Mucosa of stomach (tissue), 1 donor: ENCODE measurements around the gene TES.
"Not testable (repeated sequence)": the region's sequence is repeated elsewhere in the genome, so short reads cannot be mapped to it uniquely, and the experiment has no call there.

ENCODE experiments used
- H3K27me3 ChIP-seq: one replicate; pipeline ENCODE4 v1.7.0; 2013; ENCODE audit warnings: mild to moderate bottlenecking, low read length; ENCODE audit not compliant: control insufficient read depth, insufficient read depth
- H3K36me3 ChIP-seq: one replicate; pipeline ENCODE4 v1.7.0; 2013; ENCODE audit warnings: low read length; ENCODE audit not compliant: control insufficient read depth, insufficient read depth
- H3K4me1 ChIP-seq: one replicate; pipeline ENCODE4 v1.7.0; 2013; ENCODE audit warnings: mild to moderate bottlenecking, low read length; ENCODE audit not compliant: control insufficient read depth, insufficient read depth
- H3K4me3 ChIP-seq: one replicate; pipeline ENCODE4 v1.7.0; 2013; ENCODE audit warnings: low read length
- H3K9ac ChIP-seq: one replicate; pipeline ENCODE4 v1.7.0; 2013; ENCODE audit warnings: mild to moderate bottlenecking, low read length, moderate library complexity
- H3K9me3 ChIP-seq: one replicate; pipeline ENCODE4 v1.7.0; 2013; ENCODE audit warnings: mild to moderate bottlenecking, low read length, moderate library complexity; ENCODE audit not compliant: control insufficient read depth
- donor health status: Pancreatic carcinoma.

TES gene

DNA sequence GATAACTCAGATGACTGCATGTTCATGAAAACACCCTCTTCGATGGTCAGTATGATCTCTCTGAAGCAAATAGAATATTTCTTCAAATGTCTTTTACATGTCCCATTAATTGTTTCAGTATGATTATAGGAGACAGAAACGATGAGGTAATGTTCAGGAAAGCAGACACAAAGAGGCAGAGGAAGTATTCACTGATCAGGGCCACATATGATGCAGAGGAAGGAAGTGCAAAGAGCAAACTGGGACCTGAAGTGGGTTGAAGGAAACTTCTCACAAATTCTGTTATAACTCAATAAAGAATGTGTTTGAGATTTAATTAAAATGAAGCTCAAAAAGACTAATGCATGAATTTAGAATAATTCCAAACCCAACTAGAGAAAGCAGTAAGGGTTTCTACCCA lies 70.5 kb downstream of the TES start:
- H3K36me3 ChIP-seq, result no peaks in the 10 kb centered on the region
- H3K9ac ChIP-seq, result no peak overlapping the region
- H3K9me3 ChIP-seq, result no peaks in the 10 kb centered on the region
- no peaks in the 10 kb centered on the region for H3K4me1 ChIP-seq
- H3K4me3 ChIP-seq, result no peak overlapping the region
- H3K27me3 ChIP-seq, result no peaks in the 10 kb centered on the region

DNA sequence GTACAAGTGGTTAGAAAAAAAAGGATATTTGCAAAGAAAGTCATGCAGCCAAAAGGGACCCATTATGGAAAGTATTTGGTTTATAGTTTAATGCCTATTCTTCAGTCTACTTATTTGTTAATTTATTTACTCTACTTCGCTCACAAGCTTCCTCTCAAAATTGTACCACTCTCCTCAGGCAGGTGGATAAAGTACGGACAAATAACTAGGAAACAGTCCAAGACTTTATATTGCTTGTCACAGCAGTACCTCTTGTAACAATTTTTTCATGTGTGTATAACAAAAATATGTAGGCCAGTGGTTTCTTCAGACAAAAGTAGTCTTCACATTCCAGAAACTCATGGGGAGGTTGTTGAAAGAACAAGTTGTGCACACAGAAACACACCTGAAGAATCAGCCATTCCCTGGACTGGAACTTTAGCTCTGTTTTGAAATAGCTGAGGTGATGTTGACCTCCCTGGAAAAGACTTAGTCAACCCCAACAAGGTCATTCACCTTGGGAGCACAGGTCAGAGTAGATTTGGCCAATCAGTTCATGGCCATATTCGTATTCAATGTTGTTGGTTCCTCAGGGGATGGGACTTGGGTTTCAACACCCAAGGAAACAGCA lies 73.4 kb downstream of the TES start:
- Histone ChIP-seq H3K9me3 (no peaks in the 10 kb centered on the region), H3K4me1 (peaks cover 5% of the 10 kb centered on the region), H3K27me3 (no peaks in the 10 kb centered on the region), H3K9ac (no peak overlapping the region), H3K4me3 (no peak overlapping the region), H3K36me3 (no peaks in the 10 kb centered on the region)

DNA sequence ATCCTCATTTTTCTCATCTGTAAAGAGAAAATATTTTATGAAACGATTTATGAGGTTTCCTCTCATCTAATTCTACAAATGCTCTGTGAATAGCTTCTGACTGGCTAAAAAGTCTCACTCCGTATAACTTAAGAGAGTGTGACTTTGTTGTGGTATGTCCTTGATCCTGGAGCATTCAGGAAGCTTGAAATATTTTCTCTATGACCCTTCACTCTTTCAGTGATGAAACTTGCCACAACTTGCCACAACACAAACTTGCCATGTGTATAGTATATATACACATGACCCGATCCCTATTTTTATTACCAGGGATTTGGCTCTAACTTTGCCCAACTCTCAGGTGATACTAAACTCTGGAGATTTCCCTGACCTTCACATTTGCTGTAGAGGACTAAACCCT lies 74.1 kb downstream of the TES start:
- Histone ChIP-seq H3K9me3 (no peaks in the 10 kb centered on the region), H3K4me1 (peaks cover 5% of the 10 kb centered on the region), H3K36me3 (no peaks in the 10 kb centered on the region), H3K9ac (no peak overlapping the region), H3K27me3 (no peaks in the 10 kb centered on the region), H3K4me3 (no peak overlapping the region)

DNA sequence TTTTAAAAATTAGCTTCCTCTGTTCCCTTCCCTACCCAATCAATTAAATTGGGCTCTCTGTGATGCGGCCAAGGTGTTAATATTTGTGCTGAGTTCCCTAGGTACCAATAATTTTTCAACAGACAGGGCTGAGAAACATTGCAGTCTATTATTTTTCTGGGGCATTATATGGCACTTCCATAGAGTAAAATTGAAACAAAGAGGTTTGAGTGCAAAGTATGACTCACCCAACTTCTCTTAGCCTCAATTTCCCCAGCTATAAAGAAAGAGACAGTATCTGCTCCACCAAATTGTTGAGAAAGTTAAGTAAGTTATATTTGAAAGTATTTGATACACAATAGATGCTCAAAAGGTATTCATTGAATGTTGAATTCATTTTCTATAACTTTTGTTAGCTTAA lies 74.9 kb downstream of the TES start:
- H3K4me1 ChIP-seq, result peaks cover 5% of the 10 kb centered on the region
- no peak overlapping the region for H3K9ac ChIP-seq
- H3K4me3 ChIP-seq, result no peak overlapping the region
- no peaks in the 10 kb centered on the region for H3K9me3 ChIP-seq
- no peaks in the 10 kb centered on the region for H3K27me3 ChIP-seq
- H3K36me3 ChIP-seq, result no peaks in the 10 kb centered on the region

DNA sequence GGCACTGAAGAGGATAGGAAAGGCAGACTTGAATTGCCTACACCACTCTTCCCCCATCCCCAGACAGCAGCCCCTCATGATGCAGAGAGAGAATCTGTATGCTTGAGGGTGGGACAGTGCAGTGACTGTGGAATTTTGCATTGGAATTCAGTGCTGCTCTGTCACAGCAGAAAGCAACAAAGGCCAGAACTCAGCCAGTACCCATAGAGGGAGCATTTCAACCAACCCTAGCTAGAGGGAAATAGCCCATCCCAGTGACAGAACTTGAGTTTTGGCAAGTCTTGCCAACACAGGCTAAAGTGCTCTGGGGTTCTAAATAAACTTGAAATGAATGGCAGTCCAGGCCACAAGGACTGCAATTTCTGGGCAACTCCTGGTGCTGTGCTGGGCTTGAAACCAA lies 80.4 kb downstream of the TES start:
- Histone ChIP-seq H3K27me3 (no peaks in the 10 kb centered on the region), H3K9me3 (no peaks in the 10 kb centered on the region), H3K4me1 (peaks cover 5% of the 10 kb centered on the region), H3K4me3 (no peak overlapping the region), H3K36me3 (no peaks in the 10 kb centered on the region), H3K9ac (no peak overlapping the region)

DNA sequence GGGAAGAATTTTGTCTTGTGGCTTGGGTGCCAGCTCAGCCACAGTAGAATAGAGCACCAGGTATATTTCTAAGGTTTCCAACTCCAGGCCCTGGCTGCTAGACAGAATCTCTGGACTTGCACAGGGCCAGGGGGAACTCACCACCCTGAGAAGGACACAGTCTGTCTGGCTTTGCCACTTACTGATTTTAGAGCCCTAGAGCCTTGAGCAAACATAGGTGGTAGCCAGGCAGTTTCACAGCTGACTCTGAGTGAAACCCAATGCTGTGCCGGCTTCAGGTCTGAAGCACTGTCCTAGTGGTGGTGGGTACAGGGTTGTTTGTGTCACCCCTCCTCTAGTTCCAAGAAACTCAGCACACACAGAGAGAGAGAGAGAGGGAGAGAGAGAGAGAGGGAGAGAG lies 81.6 kb downstream of the TES start:
- Histone ChIP-seq H3K36me3 (no peaks in the 10 kb centered on the region), H3K9ac (no peak overlapping the region), H3K9me3 (no peaks in the 10 kb centered on the region), H3K4me3 (no peak overlapping the region), H3K27me3 (no peaks in the 10 kb centered on the region), H3K4me1 (peaks cover 5% of the 10 kb centered on the region)

DNA sequence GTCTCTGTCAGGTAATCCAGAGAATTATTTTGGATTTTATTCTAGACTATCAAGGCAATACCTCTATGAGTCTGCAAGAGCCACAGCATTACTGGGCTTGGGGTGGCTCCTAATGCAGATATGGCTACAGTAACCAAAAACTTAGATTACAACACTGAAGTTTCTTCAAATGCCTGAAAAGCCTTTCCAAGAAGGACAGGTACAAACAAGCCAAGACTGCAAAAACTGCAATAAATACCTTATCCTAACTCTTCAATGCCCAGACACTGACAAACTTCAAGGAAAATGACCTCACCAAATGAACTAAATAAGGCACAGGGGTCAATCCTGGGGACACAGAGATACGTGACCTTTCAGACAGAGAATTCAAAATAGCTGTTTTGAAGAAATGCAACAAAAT lies 82.0 kb downstream of the TES start:
- H3K27me3 ChIP-seq, result no peaks in the 10 kb centered on the region
- no peaks in the 10 kb centered on the region for H3K36me3 ChIP-seq
- H3K9me3 ChIP-seq, result no peaks in the 10 kb centered on the region
- H3K9ac ChIP-seq, result no peak overlapping the region
- no peak overlapping the region for H3K4me3 ChIP-seq
- H3K4me1 ChIP-seq, result peaks cover 3% of the 10 kb centered on the region

DNA sequence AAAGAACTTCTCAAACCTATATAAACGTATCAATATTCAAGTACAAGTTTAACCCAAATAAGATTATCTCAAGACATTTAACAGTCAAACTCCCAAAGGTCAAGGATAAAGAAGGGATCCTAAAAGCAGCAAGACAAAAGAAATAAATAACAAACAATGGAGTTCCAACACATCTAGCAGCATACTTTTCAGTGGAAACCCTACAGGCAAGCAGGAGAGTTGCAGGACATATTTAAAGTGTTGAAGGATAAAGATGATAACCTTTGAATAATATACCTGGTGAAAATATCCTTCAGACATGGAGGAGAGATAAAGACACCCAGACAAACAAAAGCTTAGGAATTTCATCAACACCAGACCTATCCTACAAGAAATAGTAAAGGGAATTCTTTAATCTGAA lies 82.8 kb downstream of the TES start:
- H3K4me1 ChIP-seq, result no peaks in the 10 kb centered on the region
- no peak overlapping the region for H3K9ac ChIP-seq

DNA sequence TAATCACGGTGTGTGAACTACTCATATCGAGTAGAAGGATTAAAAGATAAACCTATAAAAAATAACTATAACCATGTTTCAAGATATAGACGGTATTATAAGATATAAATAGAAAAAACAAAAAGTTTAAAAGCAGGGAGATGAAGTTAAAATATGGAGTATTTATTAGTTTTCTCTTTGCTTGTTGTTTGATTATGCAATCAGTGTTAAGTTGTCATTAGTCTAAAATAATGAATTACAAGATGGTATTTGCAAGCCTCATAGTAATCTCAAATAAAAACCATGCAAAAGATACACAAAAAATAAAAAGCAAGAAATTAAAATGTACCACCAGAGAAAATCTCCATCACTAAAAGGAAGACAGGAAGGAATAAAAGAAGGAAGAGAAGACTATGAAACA lies 83.3 kb downstream of the TES start:
- Histone ChIP-seq H3K9me3 (no peaks in the 10 kb centered on the region), H3K27me3 (no peaks in the 10 kb centered on the region), H3K36me3 (no peaks in the 10 kb centered on the region), H3K4me1 (no peaks in the 10 kb centered on the region), H3K9ac (no peak overlapping the region), H3K4me3 (no peak overlapping the region)

More for the DNA sequence above, 82.8 kb downstream of the TES start:
- Histone ChIP-seq H3K9me3 (no peaks in the 10 kb centered on the region), H3K27me3 (no peaks in the 10 kb centered on the region), H3K36me3 (no peaks in the 10 kb centered on the region), H3K4me3 (no peak overlapping the region)

DNA sequence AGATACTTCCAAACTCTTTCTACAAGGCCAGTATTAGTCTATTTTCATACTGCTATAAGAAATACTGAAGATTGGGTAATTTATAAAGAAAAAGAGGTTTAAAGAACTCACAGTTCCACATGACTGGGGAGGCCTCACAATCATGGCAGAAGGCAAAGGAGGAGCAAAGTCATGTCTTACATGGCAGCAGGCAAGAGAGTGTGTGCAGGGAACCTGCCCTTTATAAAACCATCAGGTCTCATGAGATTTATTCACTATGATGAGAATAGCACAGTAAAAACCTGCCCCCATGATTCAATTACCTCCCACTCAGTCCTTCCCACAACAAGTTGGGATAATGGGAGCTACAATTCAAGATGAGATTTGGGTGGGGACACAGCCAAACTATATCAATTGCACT lies 85.6 kb downstream of the TES start:
- not testable (repeated sequence) for H3K4me1 ChIP-seq, H3K36me3 ChIP-seq, H3K9ac ChIP-seq, H3K9me3 ChIP-seq, H3K4me3 ChIP-seq, H3K27me3 ChIP-seq

DNA sequence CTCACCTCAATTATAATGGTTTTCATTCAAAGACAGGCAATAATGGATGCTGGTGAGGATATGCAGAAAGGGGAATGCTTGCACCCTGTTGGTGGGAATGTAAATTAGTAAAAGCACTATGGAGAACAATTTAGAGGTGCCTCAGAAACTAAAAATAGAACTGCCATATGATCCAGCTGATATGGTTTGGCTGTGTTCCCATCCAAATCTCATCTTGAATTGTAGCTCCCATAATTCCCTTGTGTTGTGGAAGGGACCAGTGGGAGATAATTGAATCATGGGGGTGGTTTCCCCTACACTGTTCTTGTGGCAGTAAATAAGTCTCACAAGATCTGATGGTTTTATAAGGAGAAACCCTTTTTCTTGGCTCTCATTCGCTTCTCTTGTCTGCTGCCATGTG lies 87.7 kb downstream of the TES start:
- no peak overlapping the region for H3K9ac ChIP-seq
- H3K36me3 ChIP-seq, result no peaks in the 10 kb centered on the region
- H3K9me3 ChIP-seq, result no peaks in the 10 kb centered on the region
- H3K4me1 ChIP-seq, result no peaks in the 10 kb centered on the region
- H3K4me3 ChIP-seq, result no peak overlapping the region
- H3K27me3 ChIP-seq, result no peaks in the 10 kb centered on the region

DNA sequence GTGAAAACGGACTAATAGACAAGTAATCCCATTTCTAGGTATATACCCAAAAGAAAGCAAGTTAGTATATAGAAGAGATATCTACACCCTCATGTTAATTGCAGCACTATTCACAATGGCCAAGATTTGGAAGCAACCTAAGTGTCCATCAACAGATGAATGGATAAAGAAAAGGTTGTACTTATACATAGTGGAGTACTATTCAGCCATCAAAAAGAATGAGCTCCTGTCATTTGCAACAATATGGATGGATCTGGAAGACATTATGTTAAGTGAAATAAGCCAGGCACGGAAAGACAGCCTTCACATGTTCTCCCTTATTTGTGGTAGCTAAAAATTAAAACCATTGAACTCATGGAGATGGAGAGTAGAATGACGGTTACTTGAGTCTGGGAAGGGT lies 88.2 kb downstream of the TES start:
- Histone ChIP-seq H3K4me1 (no peaks in the 10 kb centered on the region), H3K9ac (no peak overlapping the region), H3K36me3 (no peaks in the 10 kb centered on the region), H3K4me3 (no peak overlapping the region), H3K9me3 (no peaks in the 10 kb centered on the region), H3K27me3 (no peaks in the 10 kb centered on the region)
